K562 (cell line): Measurements from ENCODE around the gene RABL6. TPM values are rescaled to one million over a fixed set of nuclear protein-coding genes. Genes with fewer than 3 reads are reported as not detected.

Experiments used
- ATAC-seq: fragments of 200-7000 bp; cut with Tn5 transposase; 3 replicates; pipeline ENCODE4 v1.9.1; 2020; ENCODE audit warnings: moderate library complexity
- BruUV-seq: library from RNA; stranded (reverse); fragments of 400-500 nt; replicated peaks from 2 replicates; lab custom pipeline; 2021; lab: Mats Ljungman, UMichigan
- CTCF ChIA-PET: fragments of 300-600 bp; formaldehyde crosslinking; extraction: SDS; loops from one replicate; lab custom pipeline; 2021; ENCODE audit warnings: low intra/inter-chr PET ratio; lab: Yijun Ruan, JAX
- POLR2A ChIA-PET: fragments of 300-600, 350-650 bp; sonication (Branson Sonifier 250); formaldehyde crosslinking; extraction: SDS; loops from one replicate; lab custom pipeline; 2021; ENCODE audit warnings: antibody characterized with exemption, inconsistent platforms; lab: Yijun Ruan, JAX
- DNase-seq, 4 experiments: peaks; one replicate each; pipeline versions ENCODE4 v3.0.0 to v3.0.0-alpha.2; 2011 to 2018; ENCODE audit warnings: low spot score in 3 of 4, mixed read lengths in 3 of 4; ENCODE audit errors: extremely low read depth in 1 of 4
- FAIRE-seq: peaks from 2 replicates; lab custom pipeline; 2011; peaks lifted over from hg19 to GRCh38; lab: Jason Lieb, UNC
- H2AFZ ChIP-seq: 2 replicates; pipeline ENCODE4 v1.6.0; 2011; ENCODE audit warnings: low read depth, low read length, control low read depth, inconsistent platforms
- H3K27ac ChIP-seq: fragments of 200-600 bp; 3 replicates; pipeline ENCODE4 v1.8.0; 2011; ENCODE audit warnings: low read depth, mild to moderate bottlenecking, control low read depth, inconsistent platforms, low read length, moderate library complexity, mixed read lengths; ENCODE audit errors: extremely low read depth
- H3K27me3 ChIP-seq, 2 experiments: fragments of 300-600 bp in 1 of 2; 2 replicates in 1 of 2; 3 replicates in 1 of 2; pipeline versions ENCODE4 v1.6.0 to v1.8.0; 2011; ENCODE audit warnings: inconsistent platforms in 2 of 2, low read length in 2 of 2, mild to moderate bottlenecking in 1 of 2, mixed read lengths in 1 of 2, moderate library complexity in 1 of 2; ENCODE audit not compliant: control insufficient read depth in 2 of 2, insufficient read depth in 2 of 2
- H3K36me3 ChIP-seq: fragments of 300-600 bp; 3 replicates; pipeline ENCODE4 v1.8.0; 2011; ENCODE audit warnings: mild to moderate bottlenecking, low read length, inconsistent platforms; ENCODE audit not compliant: control insufficient read depth, insufficient read depth
- H3K4me1 ChIP-seq, 2 experiments: fragments of 200-600 bp in 1 of 2; replicated peaks in 1 of 2; 2 replicates in 1 of 2; 3 replicates in 1 of 2; pipeline versions ENCODE4 v1.5.1 to v1.8.0; 2011; ENCODE audit warnings: inconsistent platforms in 2 of 2, low read length in 2 of 2, mild to moderate bottlenecking in 1 of 2, mixed read lengths in 1 of 2, moderate library complexity in 1 of 2; ENCODE audit not compliant: control insufficient read depth in 2 of 2, insufficient read depth in 2 of 2
- H3K4me2 ChIP-seq: 2 replicates; pipeline ENCODE4 v1.6.1; 2011; ENCODE audit warnings: low read length, control low read depth, inconsistent platforms, mixed read lengths; ENCODE audit not compliant: insufficient read depth
- H3K4me3 ChIP-seq: fragments of 200-600 bp; sonication (generic), shearing (Covaris generic); 2 replicates; pipeline ENCODE4 v1.5.1; 2016; ENCODE audit warnings: control low read depth, inconsistent platforms
- H3K79me2 ChIP-seq: fragments of 200-600 bp; 3 replicates; pipeline ENCODE4 v1.8.0; 2011; ENCODE audit warnings: low read length, inconsistent platforms; ENCODE audit not compliant: control insufficient read depth, insufficient read depth
- H3K9ac ChIP-seq, 2 experiments: 2 replicates each; pipeline versions ENCODE4 v1.6.0 to v1.6.1; 2011; ENCODE audit warnings: low read depth in 2 of 2, low read length in 2 of 2, control low read depth in 1 of 2, inconsistent platforms in 1 of 2, mild to moderate bottlenecking in 1 of 2, mixed read lengths in 1 of 2; ENCODE audit not compliant: insufficient read depth in 1 of 2
- H3K9me1 ChIP-seq: one replicate; pipeline ENCODE4 v1.6.0; 2011; ENCODE audit warnings: inconsistent platforms, mild to moderate bottlenecking, low read length, moderate library complexity; ENCODE audit not compliant: control insufficient read depth, insufficient read depth
- H3K9me3 ChIP-seq: replicated peaks from 2 replicates; pipeline ENCODE4 v1.5.1; 2011; ENCODE audit warnings: low read depth, low read length, inconsistent platforms; ENCODE audit not compliant: control insufficient read depth, insufficient read depth
- H4K20me1 ChIP-seq: replicated peaks from 2 replicates; pipeline ENCODE4 v1.6.1; 2011; ENCODE audit warnings: low read length, inconsistent platforms, mixed read lengths; ENCODE audit not compliant: control insufficient read depth, insufficient read depth
- CBX1 ChIP-seq: sonication (generic); IDR thresholded peaks from 2 replicates; pipeline ENCODE4 v1.6.1; 2016; ENCODE audit warnings: antibody characterized with exemption, low read depth, mild to moderate bottlenecking
- POLR2G ChIP-seq: fragments of 200-400 bp; formaldehyde crosslinking; IDR thresholded peaks from 2 replicates; pipeline ENCODE4 v1.6.1; 2017; ENCODE audit warnings: low read depth, mild to moderate bottlenecking, antibody characterized with exemption, low read length, moderate library complexity
- RBM22 ChIP-seq: fragments of 200-400 bp; formaldehyde crosslinking; IDR thresholded peaks from 2 replicates; pipeline ENCODE4 v1.6.1; 2018; ENCODE audit warnings: low read length, low read depth; ENCODE audit not compliant: poor library complexity, severe bottlenecking
- WGBS: fragments of 100-300 bp; shearing (Covaris generic); methylation state at CpG from one replicate; pipeline ENCODE4 v1.1.6; 2016; ENCODE audit warnings: low coverage, mixed read lengths; ENCODE audit not compliant: insufficient coverage; ENCODE audit errors: missing lambda C conversion rate; 5-methylcytosine and 5-hydroxymethylcytosine counted together
- in situ Hi-C: fragments of 300-500 bp; cut with MboI; formaldehyde crosslinking; loops from 4 replicates; pipeline ENCODE4 v1.15.0; 2018; ENCODE audit warnings: inconsistent platforms, mixed read lengths
- intact Hi-C: fragments of 100-400 bp; cut with micrococcal nuclease; formaldehyde crosslinking; loops from 2 replicates; pipeline ENCODE4 v1.14.2; 2022
- polyA plus RNA-seq, 8 experiments: library from polyadenylated mRNA; depleted of rRNA in 4 of 8; stranded (reverse) in 5 of 8; unstranded in 3 of 8; fragments of >200 nt; fragmentation: Nextera tagmentation in 2 of 8; fragmentation: Illumina TruSeq in 1 of 8; extraction: Ambion mirVana in 2 of 8; extraction: Trizol in 1 of 8; gene quantifications; 2 replicates each; pipeline versions ENCODE4 v1.2.1 to v1.2.3, GENCODE V29; 2011 to 2014; ENCODE audit warnings: inconsistent platforms in 1 of 8, missing spikeins in 1 of 8
- total RNA-seq, 7 experiments: library from RNA; depleted of rRNA in 6 of 7; stranded (reverse); fragments of >200 nt in 6 of 7; fragmentation: Illumina TruSeq in 2 of 7; extraction: Trizol in 2 of 7; gene quantifications; 2 replicates each; pipeline versions ENCODE4 v1.2.1 to v1.2.3, GENCODE V29; 2011 to 2021; ENCODE audit warnings: low replicate concordance in 1 of 7
- TF ChIP-seq, protein P1 (sequence below): fragments of 250-450 bp; sonication (Bioruptor Pico); IDR thresholded peaks from 2 replicates; pipeline ENCODE4 v1.8.0; 2021; ENCODE audit warnings: borderline replicate concordance, mild to moderate bottlenecking, moderate library complexity; ENCODE audit not compliant: poor library complexity, severe bottlenecking
- TF ChIP-seq, protein P2 (sequence below), 3 experiments: fragments of 200-800 bp in 1 of 3; sonication (Bioruptor generic) in 1 of 3; sonication (generic) in 1 of 3; formaldehyde crosslinking in 1 of 3; IDR thresholded peaks; 2 replicates each; pipeline versions ENCODE4 v1.6.1 to v1.8.0; 2016 to 2022; ENCODE audit warnings: mild to moderate bottlenecking in 2 of 3, missing compliant biosample characterization in 2 of 3, missing genetic modification characterization in 2 of 3, missing genetic modification reagents in 1 of 3

The RABL6 gene
- total and polyA plus RNA-seq, 9 of the 15 experiments (the other 6 are each of a cell fraction or from before 2014, with no cell fraction given): 5.6 to 181 (median 84.5) TPM

DNA sequence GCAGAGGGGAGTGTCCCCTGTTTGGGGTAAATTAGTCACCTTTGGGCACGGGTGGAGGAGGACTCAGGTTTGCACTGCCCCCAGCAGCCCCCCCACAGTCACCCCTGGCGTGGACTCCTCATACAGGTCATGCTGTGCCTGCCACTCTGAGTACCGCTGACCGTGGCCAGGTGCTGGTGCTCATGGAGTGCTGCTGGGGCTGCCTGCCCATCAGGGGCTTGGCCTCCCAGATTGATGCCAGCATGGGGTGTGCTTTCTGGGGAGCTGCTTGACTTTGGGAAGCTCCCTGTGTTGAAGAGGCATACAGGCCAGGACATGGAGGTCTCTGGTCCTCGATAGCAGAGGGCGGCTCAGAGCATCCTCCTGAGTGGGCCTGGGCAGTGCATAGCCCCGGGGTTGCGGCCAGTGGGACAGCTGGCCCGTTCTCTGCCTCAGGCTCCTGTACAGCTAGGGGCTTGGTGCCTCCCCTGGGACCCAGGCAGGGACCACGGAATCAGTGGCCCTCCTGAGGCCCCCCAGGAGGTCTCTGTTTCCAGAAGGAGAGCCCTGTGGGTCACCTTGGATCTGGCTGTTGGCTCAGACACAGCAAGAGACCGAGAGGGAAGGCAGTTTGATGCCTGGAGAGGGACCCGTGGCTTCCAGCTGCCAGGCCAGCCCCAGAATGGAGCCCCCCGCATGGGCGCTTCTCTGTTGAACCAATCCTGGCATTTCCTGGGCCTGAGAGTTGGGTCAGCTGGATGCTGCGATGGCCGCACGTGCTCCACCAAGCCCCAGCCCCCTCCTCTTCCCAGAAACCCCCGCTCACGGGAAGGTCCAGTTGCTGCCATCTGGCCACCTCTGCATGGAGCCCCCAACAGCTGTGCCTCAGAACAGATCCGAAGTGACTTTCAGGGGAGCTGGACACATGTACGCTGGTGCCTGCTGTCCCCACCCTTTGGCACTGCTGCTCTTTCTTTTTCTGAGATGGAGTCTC, 28.5 kb downstream of the RABL6 start:
- Histone ChIP-seq H3K27ac (no peak overlapping the region), H2AFZ (no peak overlapping the region), H3K4me2 (no peak overlapping the region), H4K20me1 (peaks cover 8% of the 10 kb centered on the region; the same call in 1 of the 2 replicates), H3K9ac (no peak overlapping the region; a peak in 1 of 4 replicates), H3K79me2 (no peaks in the 10 kb centered on the region), H3K4me3 (no peak overlapping the region), H3K27me3 (no peaks in the 10 kb centered on the region), H3K36me3 (peaks cover 85% of the 10 kb centered on the region; the same call in 2 of the 3 replicates), H3K9me1 (peaks cover 3% of the 10 kb centered on the region), H3K9me3 (no peaks in the 10 kb centered on the region), H3K4me1 (peaks cover 7 to 72% of the 10 kb centered on the region in 2 experiments)
- FAIRE-seq (no peak), DNase-seq (no peak), ATAC-seq (no peak)
- BruUV-seq: no TSS peak
- ChIA-PET POLR2A (interaction anchor here (0.6 to 0.7 kb wide), 2 partner anchors 11 to 379 kb away, joined by 3 to 4 read pairs; no protein-coding TSS in a partner anchor), CTCF (no interaction called here)
- intact Hi-C loops: no loop called here
- TF ChIP-seq, protein P1, sequence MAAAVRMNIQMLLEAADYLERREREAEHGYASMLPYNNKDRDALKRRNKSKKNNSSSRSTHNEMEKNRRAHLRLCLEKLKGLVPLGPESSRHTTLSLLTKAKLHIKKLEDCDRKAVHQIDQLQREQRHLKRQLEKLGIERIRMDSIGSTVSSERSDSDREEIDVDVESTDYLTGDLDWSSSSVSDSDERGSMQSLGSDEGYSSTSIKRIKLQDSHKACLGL: no peak
- TF ChIP-seq CBX1 (no peak), POLR2G (peak; percentile 47; the same call in 1 of the 2 replicates), RBM22 (peak; percentile 59)
- TF ChIP-seq, protein P2, sequence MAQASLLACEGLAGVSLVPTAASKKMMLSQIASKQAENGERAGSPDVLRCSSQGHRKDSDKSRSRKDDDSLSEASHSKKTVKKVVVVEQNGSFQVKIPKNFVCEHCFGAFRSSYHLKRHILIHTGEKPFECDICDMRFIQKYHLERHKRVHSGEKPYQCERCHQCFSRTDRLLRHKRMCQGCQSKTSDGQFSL (CRISPR knock-in tag; IDR thresholded peaks at IDR 0.05): 0 out of 2 replicates have a peak, but pooled peaks have one; percentile 25
- TF ChIP-seq, protein P2 (tag; IDR thresholded peaks at IDR 0.05): no peak
- 85% methylated on average over 12 of the region's 21 CpGs for WGBS
- in situ Hi-C loops: no loop called here
